HepG2 (cell line): ENCODE data around the gene TBCD. TPM values are rescaled to one million over a fixed set of nuclear protein-coding genes. Genes with fewer than 3 reads are reported as not detected.
A peak's percentile ranks its signal among the peaks of the same experiment; 100 is the strongest.

Experiments
- BRD4 ChIP-seq: sonication (generic); formaldehyde crosslinking; IDR thresholded peaks from 2 replicates; pipeline ENCODE4 v1.4.0; 2020; ENCODE audit warnings: missing genetic modification reagents
- DMAP1 ChIP-seq: IDR thresholded peaks from 2 replicates; pipeline ENCODE4 v1.6.1; 2016
- FOXM1 ChIP-seq: sonication (generic); formaldehyde crosslinking; IDR thresholded peaks from 2 replicates; pipeline ENCODE4 v1.5.0; 2020; ENCODE audit warnings: missing genetic modification reagents
- FOXO4 ChIP-seq: sonication (generic); formaldehyde crosslinking; conservative IDR thresholded peaks from 2 replicates; pipeline ENCODE4 v1.8.1; 2023; ENCODE audit warnings: missing genetic modification reagents
- HDAC6 ChIP-seq: fragments of 200-600 bp; sonication (generic); IDR thresholded peaks from 2 replicates; pipeline ENCODE4 v1.7.0; 2017; ENCODE audit warnings: mild to moderate bottlenecking, antibody characterized with exemption, low read length, low read depth
- HOXD1 ChIP-seq: sonication (generic); formaldehyde crosslinking; IDR thresholded peaks from 2 replicates; pipeline ENCODE4 v1.5.0; 2020; ENCODE audit warnings: missing genetic modification reagents
- MEIS2 ChIP-seq: sonication (generic); formaldehyde crosslinking; IDR thresholded peaks from 2 replicates; pipeline ENCODE4 v1.9.0; 2021; ENCODE audit warnings: mild to moderate bottlenecking, missing genetic modification reagents
- MNT ChIP-seq: fragments of 450-650 bp; IDR thresholded peaks from 2 replicates; pipeline ENCODE4 v1.6.1; 2016
- PAF1 ChIP-seq: IDR thresholded peaks from 2 replicates; pipeline ENCODE4 v1.6.1; 2016; ENCODE audit warnings: missing genetic modification reagents, missing compliant biosample characterization
- RARA ChIP-seq: IDR thresholded peaks from 2 replicates; pipeline ENCODE4 v1.6.1; 2016; ENCODE audit warnings: missing genetic modification reagents, missing compliant biosample characterization
- SKIL ChIP-seq: sonication (generic); formaldehyde crosslinking; IDR thresholded peaks from 2 replicates; pipeline ENCODE4 v1.8.0; 2022; ENCODE audit warnings: missing genetic modification reagents, mild to moderate bottlenecking, moderate library complexity, borderline replicate concordance
- THAP8 ChIP-seq: sonication (generic); formaldehyde crosslinking; IDR thresholded peaks from 2 replicates; pipeline ENCODE4 v1.5.1; 2020; ENCODE audit warnings: missing genetic modification reagents, mild to moderate bottlenecking, borderline replicate concordance
- XBP1 ChIP-seq: sonication (generic); formaldehyde crosslinking; IDR thresholded peaks from 2 replicates; pipeline ENCODE4 v1.5.0; 2020; ENCODE audit warnings: missing genetic modification reagents
- ZBTB25 ChIP-seq: IDR thresholded peaks from 2 replicates; pipeline ENCODE4 v1.6.1; 2018; ENCODE audit warnings: missing genetic modification reagents
- ZFP36 ChIP-seq: fragments of 150-350 bp; IDR thresholded peaks from 2 replicates; pipeline ENCODE4 v1.6.1; 2018; ENCODE audit warnings: borderline replicate concordance, low read length, low read depth; ENCODE audit not compliant: partially characterized antibody
- ZNF253 ChIP-seq: sonication (generic); formaldehyde crosslinking; IDR thresholded peaks from 2 replicates; pipeline ENCODE4 v1.8.0; 2022; ENCODE audit warnings: mild to moderate bottlenecking, missing genetic modification reagents, borderline replicate concordance
- ZNF503 ChIP-seq: sonication (generic); formaldehyde crosslinking; IDR thresholded peaks from 2 replicates; pipeline ENCODE4 v1.4.0; 2020; ENCODE audit warnings: missing genetic modification reagents
- ZNF644 ChIP-seq: IDR thresholded peaks from 2 replicates; pipeline ENCODE4 v1.6.1; 2016; ENCODE audit warnings: low read depth
- ZNF761 ChIP-seq: sonication (generic); formaldehyde crosslinking; conservative IDR thresholded peaks from 2 replicates; pipeline ENCODE4 v1.4.0; 2020; ENCODE audit warnings: mild to moderate bottlenecking, missing genetic modification reagents
- ZNF776 ChIP-seq: sonication (generic); formaldehyde crosslinking; IDR thresholded peaks from 2 replicates; pipeline ENCODE4 v1.4.0; 2020; ENCODE audit warnings: mild to moderate bottlenecking, missing genetic modification reagents
- polyA plus RNA-seq, 8 experiments: library from polyadenylated mRNA; depleted of rRNA in 3 of 8; stranded (reverse) in 7 of 8; unstranded in 1 of 8; fragments of >200 nt; fragmentation: Illumina TruSeq in 4 of 8; extraction: Trizol in 4 of 8; gene quantifications; 2 replicates each; pipeline versions ENCODE4 v1.2.1 to v1.2.3, GENCODE V29; 2011 to 2016; ENCODE audit warnings: low read depth in 4 of 8, missing spikeins in 1 of 8, mixed read lengths in 1 of 8; ENCODE audit not compliant: insufficient read depth in 1 of 8
- total RNA-seq, 5 experiments: library from RNA; depleted of rRNA; stranded (reverse); fragments of >200 nt; fragmentation: Illumina TruSeq; extraction: Trizol; gene quantifications; 2 replicates each; pipeline ENCODE4 v1.2.3, GENCODE V29; 2016; ENCODE audit warnings: low read depth in 1 of 5

TBCD gene
- total and polyA plus RNA-seq, 2 of the 13 experiments (the other 11 are each of a cell fraction or from before 2014, with no cell fraction given) = 33.9 to 54.8 TPM

GRCh38 chr17:82737967-82738877 lies 13.6 kb upstream of the TBCD start (continued):
- TF ChIP-seq BRD4 (CRISPR knock-in tag) = peak; percentile 78
- TF ChIP-seq ZNF644 (CRISPR knock-in tag) = peak; percentile 96
- TF ChIP-seq FOXO4 (CRISPR knock-in tag) = peak; percentile 96
- TF ChIP-seq SKIL = peak; percentile 97
- no peak for TF ChIP-seq ZFP36
- TF ChIP-seq DMAP1 (CRISPR knock-in tag) = peak; percentile 99
- peak; percentile 95 for TF ChIP-seq ZNF776 (CRISPR knock-in tag)
- peak; percentile 95 for TF ChIP-seq MNT
- TF ChIP-seq FOXM1 = no peak; the same call in 1 of the 2 replicates
- TF ChIP-seq HDAC6 = no peak
- TF ChIP-seq RARA = peak; percentile 92
- peak; percentile 96 for TF ChIP-seq XBP1
- peak; percentile 97 for TF ChIP-seq HOXD1 (CRISPR knock-in tag)
- TF ChIP-seq PAF1 (CRISPR knock-in tag) = no peak
- peak; percentile 94 for TF ChIP-seq ZNF503 (CRISPR knock-in tag)
- peak; percentile 98 for TF ChIP-seq ZBTB25
- TF ChIP-seq ZNF253 (CRISPR knock-in tag) = peak; percentile 99
- peak; percentile 99 for TF ChIP-seq MEIS2 (CRISPR knock-in tag)
- TF ChIP-seq ZNF761 = peak; percentile 99
- peak; percentile 88; the same call in 1 of the 2 replicates for TF ChIP-seq THAP8 (CRISPR knock-in tag)
